Ishikawa (cell line): ENCODE results near the gene CLEC3B.

Experiments used
- CREB1 ChIP-seq: IDR thresholded peaks from 2 replicates; pipeline ENCODE4 v1.6.1; 2012; ENCODE audit warnings: low read depth
- EGR1 ChIP-seq: IDR thresholded peaks from 2 replicates; pipeline ENCODE4 v1.6.1; 2012
- EP300 ChIP-seq: IDR thresholded peaks from 2 replicates; pipeline ENCODE4 v1.6.1; 2012; ENCODE audit warnings: borderline replicate concordance
- FOXM1 ChIP-seq: IDR thresholded peaks from 2 replicates; pipeline ENCODE4 v1.6.1; 2012; ENCODE audit warnings: low read depth, borderline replicate concordance
- NFIC ChIP-seq: IDR thresholded peaks from 2 replicates; pipeline ENCODE4 v1.6.1; 2012
- RAD21 ChIP-seq: IDR thresholded peaks from 2 replicates; pipeline ENCODE4 v1.6.1; 2012; ENCODE audit warnings: low read depth
- ZBTB7A ChIP-seq: IDR thresholded peaks from 2 replicates; pipeline ENCODE4 v1.6.1; 2012; ENCODE audit warnings: low read depth
- TF ChIP-seq, protein P1 (sequence below): IDR thresholded peaks from 2 replicates; pipeline ENCODE4 v1.6.1; 2012; ENCODE audit warnings: low read depth, mild to moderate bottlenecking
- TF ChIP-seq, protein P2 (sequence below): IDR thresholded peaks from 2 replicates; pipeline ENCODE4 v1.6.1; 2012

DNA sequence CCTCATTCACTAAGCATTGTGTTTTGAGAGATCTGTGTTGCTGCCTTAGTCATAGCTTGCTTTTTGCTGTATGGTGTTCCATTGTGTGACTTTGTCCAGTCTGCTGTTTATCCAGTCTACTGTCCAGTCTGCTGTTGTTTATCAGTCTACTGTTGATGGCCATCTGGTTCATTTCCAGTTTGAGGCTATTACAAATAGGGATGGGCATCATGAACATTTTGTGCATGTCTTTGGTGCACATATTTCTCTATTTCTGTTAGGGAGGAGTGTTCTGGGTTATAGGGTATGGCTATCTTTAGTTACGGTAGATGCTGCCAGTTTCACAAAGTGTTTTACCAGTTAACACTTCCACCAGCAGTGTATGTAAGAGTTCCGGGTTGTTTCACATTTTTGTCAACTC, 22.2 kb upstream of the CLEC3B start:
- TF ChIP-seq FOXM1 = no peak
- no peak for TF ChIP-seq EP300
- no peak for TF ChIP-seq NFIC
- TF ChIP-seq RAD21 = no peak
- TF ChIP-seq, protein P1, sequence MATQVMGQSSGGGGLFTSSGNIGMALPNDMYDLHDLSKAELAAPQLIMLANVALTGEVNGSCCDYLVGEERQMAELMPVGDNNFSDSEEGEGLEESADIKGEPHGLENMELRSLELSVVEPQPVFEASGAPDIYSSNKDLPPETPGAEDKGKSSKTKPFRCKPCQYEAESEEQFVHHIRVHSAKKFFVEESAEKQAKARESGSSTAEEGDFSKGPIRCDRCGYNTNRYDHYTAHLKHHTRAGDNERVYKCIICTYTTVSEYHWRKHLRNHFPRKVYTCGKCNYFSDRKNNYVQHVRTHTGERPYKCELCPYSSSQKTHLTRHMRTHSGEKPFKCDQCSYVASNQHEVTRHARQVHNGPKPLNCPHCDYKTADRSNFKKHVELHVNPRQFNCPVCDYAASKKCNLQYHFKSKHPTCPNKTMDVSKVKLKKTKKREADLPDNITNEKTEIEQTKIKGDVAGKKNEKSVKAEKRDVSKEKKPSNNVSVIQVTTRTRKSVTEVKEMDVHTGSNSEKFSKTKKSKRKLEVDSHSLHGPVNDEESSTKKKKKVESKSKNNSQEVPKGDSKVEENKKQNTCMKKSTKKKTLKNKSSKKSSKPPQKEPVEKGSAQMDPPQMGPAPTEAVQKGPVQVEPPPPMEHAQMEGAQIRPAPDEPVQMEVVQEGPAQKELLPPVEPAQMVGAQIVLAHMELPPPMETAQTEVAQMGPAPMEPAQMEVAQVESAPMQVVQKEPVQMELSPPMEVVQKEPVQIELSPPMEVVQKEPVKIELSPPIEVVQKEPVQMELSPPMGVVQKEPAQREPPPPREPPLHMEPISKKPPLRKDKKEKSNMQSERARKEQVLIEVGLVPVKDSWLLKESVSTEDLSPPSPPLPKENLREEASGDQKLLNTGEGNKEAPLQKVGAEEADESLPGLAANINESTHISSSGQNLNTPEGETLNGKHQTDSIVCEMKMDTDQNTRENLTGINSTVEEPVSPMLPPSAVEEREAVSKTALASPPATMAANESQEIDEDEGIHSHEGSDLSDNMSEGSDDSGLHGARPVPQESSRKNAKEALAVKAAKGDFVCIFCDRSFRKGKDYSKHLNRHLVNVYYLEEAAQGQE = no peak
- no peak for TF ChIP-seq ZBTB7A
- no peak for TF ChIP-seq EGR1
- no peak for TF ChIP-seq CREB1
- TF ChIP-seq, protein P2, sequence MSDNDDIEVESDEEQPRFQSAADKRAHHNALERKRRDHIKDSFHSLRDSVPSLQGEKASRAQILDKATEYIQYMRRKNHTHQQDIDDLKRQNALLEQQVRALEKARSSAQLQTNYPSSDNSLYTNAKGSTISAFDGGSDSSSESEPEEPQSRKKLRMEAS = no peak
